Epithelial cell of proximal tubule (primary cell): ENCODE results near the gene NPIPA8. TPM values are rescaled to one million over a fixed set of nuclear protein-coding genes. Genes with fewer than 3 reads are reported as not detected.
"Not testable (repeated sequence)": the region's sequence is repeated elsewhere in the genome, so short reads cannot be mapped to it uniquely, and the experiment has no call there.

Experiments
- DNase-seq: peaks from one replicate; pipeline ENCODE4 v3.0.0-alpha.2; 2011; ENCODE audit warnings: low read depth
- H3K4me3 ChIP-seq: 2 replicates; pipeline ENCODE4 v1.5.1; 2011; ENCODE audit warnings: low read depth, mild to moderate bottlenecking, low read length
- total RNA-seq: library from RNA; depleted of rRNA; stranded (reverse); fragments of >200 nt; gene quantifications from 2 replicates; pipeline ENCODE4 v1.2.3, GENCODE V29; 2015

The NPIPA8 gene
- total RNA-seq, 1 donor from 2014 or later, result not detected

- not testable (repeated sequence) for DNase-seq, H3K4me3 ChIP-seq
These were observed 45.6 kb downstream of the NPIPA8 start for GRCh38 chr16:18290959-18291358.

- H3K4me3 ChIP-seq, DNase-seq: not testable (repeated sequence)
These were observed 50.2 kb downstream of the NPIPA8 start for GRCh38 chr16:18286342-18286741.

GRCh38 chr16:18280319-18280718, 56.2 kb downstream of the NPIPA8 start:
- DNase-seq, H3K4me3 ChIP-seq: not testable (repeated sequence)

GRCh38 chr16:18276756-18277155, 59.8 kb downstream of the NPIPA8 start:
- H3K4me3 ChIP-seq, DNase-seq: not testable (repeated sequence)

- not testable (repeated sequence) for DNase-seq, H3K4me3 ChIP-seq
These were observed 66.4 kb downstream of the NPIPA8 start for GRCh38 chr16:18270171-18270570.

Other genes starting within 250 kb of the NPIPA8 start
- 59.5 and 80.6 TPM in 2 replicates for gene NOMO2, start 225.4 kb upstream of the NPIPA8 start, total RNA-seq